NOMO-1 (cell line): ENCODE results near the gene OGFOD2.
"Not testable (repeated sequence)": the region's sequence is repeated elsewhere in the genome, so short reads cannot be mapped to it uniquely, and the experiment has no call there.

ENCODE experiments used
- DNase-seq, 2 experiments: peaks; one replicate each; lab custom pipeline; 2025; ENCODE audit not compliant: unreplicated experiment in 2 of 2; lab: John Stamatoyannopoulos, UW

The OGFOD2 gene

GRCh38 chr12:123000578-123000977 lies 25.5 kb downstream of the OGFOD2 start:
- no peak for DNase-seq

- DNase-seq = no peak
These were observed 26.4 kb downstream of the OGFOD2 start for GRCh38 chr12:123001464-123001863.

- no peak for DNase-seq
These were observed 28.2 kb downstream of the OGFOD2 start for GRCh38 chr12:123003257-123003656.

GRCh38 chr12:123004287-123004686 lies 29.2 kb downstream of the OGFOD2 start:
- no peak for DNase-seq

GRCh38 chr12:123005081-123005626 lies 30.1 kb downstream of the OGFOD2 start:
- no peak for DNase-seq

- DNase-seq = no peak
These were observed 31.9 kb downstream of the OGFOD2 start for GRCh38 chr12:123006977-123007376.

GRCh38 chr12:123010110-123010509 lies 35.1 kb downstream of the OGFOD2 start:
- DNase-seq = no peak

GRCh38 chr12:123010681-123011080 lies 35.6 kb downstream of the OGFOD2 start:
- DNase-seq = no peak

GRCh38 chr12:123011701-123012100 lies 36.7 kb downstream of the OGFOD2 start:
- no peak for DNase-seq

GRCh38 chr12:123013185-123014095 lies 38.4 kb downstream of the OGFOD2 start:
- DNase-seq = no peak

- not testable (repeated sequence) for DNase-seq
These were observed 39.4 kb downstream of the OGFOD2 start for GRCh38 chr12:123014473-123014872.

- no peak for DNase-seq
These were observed 42.7 kb downstream of the OGFOD2 start for GRCh38 chr12:123017753-123018152.

GRCh38 chr12:123019841-123020138 lies 44.7 kb downstream of the OGFOD2 start:
- no peak for DNase-seq

GRCh38 chr12:123021688-123022604 lies 46.9 kb downstream of the OGFOD2 start:
- no peak for DNase-seq

GRCh38 chr12:123022846-123023245 lies 47.8 kb downstream of the OGFOD2 start:
- no peak for DNase-seq

- DNase-seq = no peak
These were observed 49.9 kb downstream of the OGFOD2 start for GRCh38 chr12:123024819-123025391.

GRCh38 chr12:123026094-123026853 lies 51.2 kb downstream of the OGFOD2 start:
- no peak for DNase-seq

- no peak for DNase-seq
These were observed 52.8 kb downstream of the OGFOD2 start for GRCh38 chr12:123027726-123028445.

- DNase-seq = no peak
These were observed 53.4 kb downstream of the OGFOD2 start for GRCh38 chr12:123028475-123028874.

GRCh38 chr12:123029550-123029949 lies 54.5 kb downstream of the OGFOD2 start:
- DNase-seq = no peak
